Psoas muscle (tissue), 8 donors: ENCODE measurements around the gene NECAP2. TPM values are rescaled to one million over a fixed set of nuclear protein-coding genes. Genes with fewer than 3 reads are reported as not detected.

ENCODE experiments used
- ATAC-seq, 4 donors: fragments of 200-7000 bp; cut with Tn5 transposase; one replicate each; pipeline ENCODE4 v1.9.1; 2020; ENCODE audit warnings: moderate library complexity in 3 of 4, mild to moderate bottlenecking in 2 of 4
- DNase-seq, 2 donors: peaks; one replicate each; pipeline ENCODE4 v3.0.0-alpha.2; 2020
- H3K27ac ChIP-seq: fragments of 200-600 bp; one replicate; pipeline ENCODE4 v1.8.0; 2022
- H3K27me3 ChIP-seq, 3 donors: fragments of 200-600 bp in 1 of 3; one replicate each; pipeline versions ENCODE4 v1.6.1 to v1.8.0; 2013 to 2022; ENCODE audit warnings: low read length in 2 of 3, mild to moderate bottlenecking in 2 of 3, moderate library complexity in 1 of 3; ENCODE audit not compliant: insufficient read depth in 3 of 3
- H3K36me3 ChIP-seq, 2 donors: fragments of 200-600 bp in 1 of 2; one replicate each; pipeline versions ENCODE4 v1.6.1 to v1.8.0; 2013 to 2022; ENCODE audit warnings: low read depth in 1 of 2, mild to moderate bottlenecking in 1 of 2, moderate library complexity in 1 of 2; ENCODE audit not compliant: insufficient read depth in 1 of 2
- H3K4me1 ChIP-seq: fragments of 200-600 bp; one replicate; pipeline ENCODE4 v1.8.0; 2022
- H3K4me3 ChIP-seq: fragments of 200-600 bp; one replicate; pipeline ENCODE4 v1.8.0; 2022; ENCODE audit warnings: mild to moderate bottlenecking
- H3K9me3 ChIP-seq: fragments of 200-600 bp; one replicate; pipeline ENCODE4 v1.8.0; 2022
- CTCF ChIP-seq: fragments of 200-600 bp; IDR thresholded peaks from one replicate; pipeline ENCODE4 v1.8.0; 2022; ENCODE audit warnings: antibody characterized with exemption
- WGBS, 3 donors: extraction: QIAGEN DNeasy Blood & Tissue Kit; methylation state at CpG; one replicate each; pipeline versions ENCODE4 v1.1.6 to v1.1.7; 2013; 5-methylcytosine and 5-hydroxymethylcytosine counted together
- intact Hi-C, 2 donors: fragments of 100-400 bp; cut with DNase I; formaldehyde crosslinking; loops; one replicate each; pipeline versions ENCODE4 v1.11.0 to v1.14.2; 2022
- polyA plus RNA-seq, 3 donors: library from polyadenylated mRNA; stranded (reverse); fragments of 200-250 nt; gene quantifications; one replicate each; pipeline ENCODE4 v1.2.3, GENCODE V29; 2013
- total RNA-seq, 4 donors: library from RNA; stranded (reverse); fragmentation: NEBNext Ultra II Directional in 2 of 4; extraction: Animal tissue kit (Norgen Biotek cat#: 25700) in 2 of 4; gene quantifications; one replicate each; pipeline versions ENCODE4 v1.2.1 to v1.2.4, GENCODE V29; 2021 to 2023
- donor health status: healthy with polysubstance abuse.
- donor health status: DM: no; HTN: no; CAD: no; lungs with moderate emphysema.
- donor health status: Bipolar disorder and iron deficiency.
- donor health status: healthy.
- donor health status: DM: yes; HTN: yes; CAD: no.
- donor health status: DM: no; HTN: no; CAD: no.
- donor health status: DM: no; HTN: no; CAD: no.
- donor health status: DM: yes; HTN: yes; CAD: no.

Gene NECAP2
- total and polyA plus RNA-seq, 7 donors, result 5.7 to 10.9 (median 10.5) TPM

DNA sequence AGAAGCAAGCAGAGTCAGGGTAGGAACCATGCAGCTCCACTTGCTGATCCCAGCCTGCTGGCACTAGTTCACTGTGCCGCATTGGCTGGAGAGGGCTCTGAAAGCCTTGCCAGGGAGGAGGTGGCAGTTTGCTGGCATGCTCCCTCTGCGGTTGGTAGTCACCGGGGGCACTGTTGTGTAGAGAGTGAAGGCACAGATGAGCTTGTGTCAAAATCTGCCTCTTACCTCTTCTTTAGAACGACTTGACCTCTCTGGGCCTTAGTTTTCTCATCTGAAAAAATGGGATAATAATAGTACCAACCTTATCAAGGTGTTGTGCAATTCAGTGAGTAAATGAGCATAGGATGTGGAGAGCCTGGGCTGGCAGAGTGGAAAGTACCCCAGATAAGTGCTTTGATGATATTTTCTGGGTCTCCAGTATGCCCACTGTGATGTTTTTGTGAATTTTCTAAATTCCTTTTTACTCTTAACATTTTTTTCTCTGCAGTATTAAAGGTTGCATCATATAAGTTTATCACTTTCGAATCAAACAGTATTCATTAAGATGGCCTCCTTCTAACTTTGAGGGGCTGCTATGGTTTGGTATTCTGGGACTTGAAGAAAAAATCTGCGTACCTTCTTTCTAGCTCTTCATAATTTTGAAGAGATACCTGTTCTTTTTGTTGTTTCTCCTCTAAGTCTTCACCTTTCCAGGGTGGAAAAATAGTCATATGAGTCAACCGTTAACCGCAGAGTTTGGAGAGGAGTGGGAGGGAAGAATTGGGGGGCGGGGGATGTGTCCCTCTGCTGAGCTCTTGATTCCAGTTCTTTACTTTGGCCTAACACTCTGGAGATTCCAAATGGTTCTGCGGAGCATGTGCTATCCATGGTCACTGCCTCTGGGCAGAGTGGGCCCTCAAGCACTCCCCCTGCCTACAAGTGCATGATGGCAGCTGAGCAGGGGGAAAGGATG lies 46.7 kb upstream of the NECAP2 start:
- peaks cover 0 to 51% of the 10 kb centered on the region in 2 donors for H3K36me3 ChIP-seq
- no peaks in the 10 kb centered on the region for H3K9me3 ChIP-seq
- WGBS, 3 donors, result 69 to 79% (median 70%) methylated on average over 10 of the region's 10 CpGs
- TF ChIP-seq CTCF, result no peak
- intact Hi-C loops, result no loop called here
- H3K4me3 ChIP-seq, result no peak overlapping the region
- peaks cover 62% of the 10 kb centered on the region for H3K4me1 ChIP-seq
- peak in 1 of 2 donors; percentile 67 for DNase-seq
- H3K27me3 ChIP-seq, result no peaks in the 10 kb centered on the region
- peak overlapping the region; percentile 70 for H3K27ac ChIP-seq
- peak; percentile 30 to 66 (median 48) for ATAC-seq

DNA sequence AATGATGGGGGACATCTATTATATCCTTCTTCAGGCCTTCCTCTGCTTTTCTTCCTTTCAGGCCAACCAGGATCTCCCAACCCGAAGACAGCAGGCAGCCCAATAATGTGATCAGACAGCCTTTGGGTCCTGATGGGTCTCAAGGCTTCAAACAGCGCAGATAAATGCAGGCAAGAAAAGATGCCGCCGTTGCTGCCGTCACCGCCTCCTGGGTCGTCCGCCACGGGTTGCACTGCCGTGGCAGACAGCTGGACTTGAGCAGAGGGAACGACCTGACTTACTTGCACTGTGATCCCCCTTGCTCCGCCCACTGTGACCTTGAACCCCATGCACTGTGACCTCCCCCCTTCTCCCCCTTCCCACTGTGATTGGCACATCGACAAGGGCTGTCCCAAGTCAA lies 45.5 kb upstream of the NECAP2 start:
- H3K27ac ChIP-seq, result no peak overlapping the region
- peaks cover 0 to 61% of the 10 kb centered on the region in 2 donors for H3K36me3 ChIP-seq
- H3K27me3 ChIP-seq, result no peaks in the 10 kb centered on the region
- intact Hi-C loops, result no loop called here
- no peaks in the 10 kb centered on the region for H3K9me3 ChIP-seq
- DNase-seq (no peak), ATAC-seq (no peak)
- H3K4me3 ChIP-seq, result no peak overlapping the region
- peaks cover 56% of the 10 kb centered on the region for H3K4me1 ChIP-seq
- 88 to 91% (median 90%) methylated on average over 13 of the region's 13 CpGs for WGBS, 3 donors
- TF ChIP-seq CTCF, result no peak

GRCh38 chr1:16396591-16396990 lies 43.9 kb upstream of the NECAP2 start:
- WGBS, 3 donors, result 27 to 43% (median 29%) methylated on average over 7 of the region's 7 CpGs
- Histone ChIP-seq H3K27me3 (no peaks in the 10 kb centered on the region), H3K4me1 (peaks cover 40% of the 10 kb centered on the region), H3K36me3 (peaks cover 0 to 63% of the 10 kb centered on the region in 2 donors), H3K9me3 (no peaks in the 10 kb centered on the region), H3K4me3 (no peak overlapping the region), H3K27ac (peak overlapping the region; percentile 77)
- DNase-seq, result peak; percentile 64 to 68
- TF ChIP-seq CTCF, result no peak
- peak; percentile 62 to 87 (median 71) for ATAC-seq
- intact Hi-C loops, result no loop called here

DNA sequence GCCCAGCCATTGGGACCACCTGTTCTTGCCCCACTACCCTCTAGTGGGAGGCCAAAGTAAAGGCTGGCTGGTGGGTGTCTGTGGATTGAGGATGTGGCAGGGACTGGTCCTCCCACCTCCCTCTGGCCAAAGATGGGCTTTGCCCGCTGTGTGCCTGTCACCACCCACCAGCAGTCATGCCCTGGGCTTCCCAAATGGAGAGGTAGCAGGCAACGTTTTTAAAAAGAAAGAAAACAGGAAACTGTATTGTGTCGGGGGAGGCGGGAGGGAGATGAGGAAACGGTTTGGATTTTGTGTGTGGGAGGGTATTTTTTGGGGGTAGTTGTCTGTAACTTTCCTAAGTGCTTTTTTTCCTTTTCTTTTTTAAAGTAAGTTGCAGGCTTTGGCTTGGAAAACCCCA lies 43.4 kb upstream of the NECAP2 start:
- no peaks in the 10 kb centered on the region for H3K9me3 ChIP-seq
- H3K4me3 ChIP-seq, result no peak overlapping the region
- ATAC-seq, result no peak
- peaks cover 34% of the 10 kb centered on the region for H3K4me1 ChIP-seq
- intact Hi-C loops, result no loop called here
- WGBS, 3 donors, result 55 to 68% (median 57%) methylated on average over 5 of the region's 5 CpGs
- H3K27me3 ChIP-seq, result no peaks in the 10 kb centered on the region
- no peak for DNase-seq
- no peak for TF ChIP-seq CTCF
- H3K27ac ChIP-seq, result peak overlapping the region; percentile 77
- peaks cover 0 to 63% of the 10 kb centered on the region in 2 donors for H3K36me3 ChIP-seq
